Stimulated activated CD4-positive, alpha-beta T cell treated with anti-CD3 and anti-CD28 coated beads, Interleukin-1b, Interleukin-23, amount 100 ng/mL, for 1 hour (primary cell): ENCODE measurements around the gene HOXA3.

ENCODE experiments used
- DNase-seq, 2 donors: peaks; one replicate each; pipeline ENCODE4 v3.0.0-alpha.2; 2020; ENCODE audit warnings: low read depth in 2 of 2

The HOXA3 gene

GRCh38 chr7:27103489-27104226 is 48.7 kb downstream of the HOXA3 start:
- DNase-seq = no peak

DNA sequence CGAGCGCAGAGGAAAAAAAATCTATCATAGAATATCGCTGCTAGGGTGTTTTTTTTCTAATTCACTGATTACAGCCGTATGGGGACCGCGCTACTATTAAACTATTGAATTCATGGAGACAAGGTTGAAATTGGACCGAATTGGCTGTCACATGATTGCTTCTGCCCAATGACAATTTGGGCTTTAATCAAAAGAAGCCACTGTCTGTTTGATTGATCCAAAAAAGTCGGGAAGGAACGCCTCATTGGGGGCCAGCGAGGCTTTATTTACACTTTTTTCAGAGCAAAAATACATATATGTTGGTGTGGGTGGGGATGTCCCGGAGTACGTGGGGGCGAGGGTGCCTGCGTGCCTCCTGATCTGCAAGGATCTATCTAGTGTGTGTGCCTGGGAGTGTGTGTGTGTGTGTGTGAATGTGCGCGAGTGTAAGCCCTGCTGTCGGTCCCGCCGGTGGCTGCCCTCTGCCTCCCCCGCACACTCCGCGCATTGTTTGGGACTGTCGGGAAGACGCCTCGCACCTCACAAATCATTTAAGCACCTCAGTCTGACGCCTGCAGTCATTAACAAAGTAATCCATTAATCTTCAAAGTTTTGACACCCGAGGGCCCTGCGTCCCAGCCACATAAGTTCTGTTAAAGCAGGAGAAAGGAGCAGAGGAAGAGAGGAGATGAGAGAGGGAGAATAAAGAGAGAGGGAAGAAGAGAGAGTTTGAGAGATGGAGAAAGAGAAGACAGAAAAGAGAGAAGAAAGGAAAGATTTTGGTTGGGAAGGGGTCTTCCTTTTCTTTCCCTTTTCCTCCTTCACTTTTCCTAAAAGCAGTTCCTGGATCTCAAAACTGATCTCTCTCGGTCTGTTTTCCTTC is 49.6 kb downstream of the HOXA3 start, which contains the start of gene HOXA2:
HOXA2 (minus strand) TSS at position 103 of the 862 bp plus-strand sequence. CDS start 183 bp downstream, outside the sequence.
- DNase-seq = no peak

- DNase-seq = no peak
Measured at GRCh38 chr7:27101957-27102580, 50.3 kb downstream of the HOXA3 start.

- no peak for DNase-seq
Measured at GRCh38 chr7:27101171-27101956, 51.0 kb downstream of the HOXA3 start.

GRCh38 chr7:27100694-27101170 is 51.7 kb downstream of the HOXA3 start:
- DNase-seq = no peak

DNA sequence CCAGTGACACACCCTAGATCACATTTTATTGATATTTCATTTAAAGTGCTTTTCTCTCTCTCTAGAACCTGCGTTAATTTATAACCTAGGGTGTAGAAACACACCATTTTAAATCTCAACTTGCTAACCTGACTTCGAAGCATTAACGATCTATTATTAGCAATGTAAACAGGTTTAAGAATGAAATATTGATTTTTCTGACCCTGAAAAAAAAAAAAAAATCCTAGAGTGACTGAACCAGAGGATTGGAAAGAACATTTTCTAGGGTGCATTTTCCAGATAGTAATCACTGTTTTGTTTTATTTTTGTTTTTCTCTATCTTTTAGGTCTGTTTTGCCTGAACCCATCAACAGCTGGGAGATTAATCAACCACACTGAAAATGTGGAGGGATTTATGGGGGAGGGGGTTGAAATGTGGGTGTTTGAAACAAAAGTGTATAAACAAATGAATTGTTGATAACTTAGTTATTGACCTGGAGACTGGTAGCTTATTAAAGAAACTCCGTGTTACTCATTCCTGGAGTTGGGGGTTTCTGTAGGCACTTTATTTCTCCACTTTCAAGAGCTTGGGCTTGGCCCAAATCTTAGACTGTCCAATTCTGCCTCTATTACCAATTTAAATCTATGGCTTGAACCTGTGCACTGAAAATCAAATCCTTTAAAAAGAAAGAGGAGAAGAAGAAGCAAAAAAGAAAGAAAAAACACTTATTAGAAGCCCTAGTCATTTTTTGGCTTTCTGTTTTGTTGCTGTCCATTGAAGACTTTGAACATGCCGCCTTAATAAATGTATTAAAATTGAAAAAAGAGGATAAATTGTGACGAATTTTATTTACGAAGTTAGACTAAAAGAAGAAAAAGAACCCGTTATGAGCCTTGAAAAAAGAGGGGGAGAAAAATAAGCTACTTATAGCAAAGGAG is 52.7 kb downstream of the HOXA3 start:
- no peak for DNase-seq

DNA sequence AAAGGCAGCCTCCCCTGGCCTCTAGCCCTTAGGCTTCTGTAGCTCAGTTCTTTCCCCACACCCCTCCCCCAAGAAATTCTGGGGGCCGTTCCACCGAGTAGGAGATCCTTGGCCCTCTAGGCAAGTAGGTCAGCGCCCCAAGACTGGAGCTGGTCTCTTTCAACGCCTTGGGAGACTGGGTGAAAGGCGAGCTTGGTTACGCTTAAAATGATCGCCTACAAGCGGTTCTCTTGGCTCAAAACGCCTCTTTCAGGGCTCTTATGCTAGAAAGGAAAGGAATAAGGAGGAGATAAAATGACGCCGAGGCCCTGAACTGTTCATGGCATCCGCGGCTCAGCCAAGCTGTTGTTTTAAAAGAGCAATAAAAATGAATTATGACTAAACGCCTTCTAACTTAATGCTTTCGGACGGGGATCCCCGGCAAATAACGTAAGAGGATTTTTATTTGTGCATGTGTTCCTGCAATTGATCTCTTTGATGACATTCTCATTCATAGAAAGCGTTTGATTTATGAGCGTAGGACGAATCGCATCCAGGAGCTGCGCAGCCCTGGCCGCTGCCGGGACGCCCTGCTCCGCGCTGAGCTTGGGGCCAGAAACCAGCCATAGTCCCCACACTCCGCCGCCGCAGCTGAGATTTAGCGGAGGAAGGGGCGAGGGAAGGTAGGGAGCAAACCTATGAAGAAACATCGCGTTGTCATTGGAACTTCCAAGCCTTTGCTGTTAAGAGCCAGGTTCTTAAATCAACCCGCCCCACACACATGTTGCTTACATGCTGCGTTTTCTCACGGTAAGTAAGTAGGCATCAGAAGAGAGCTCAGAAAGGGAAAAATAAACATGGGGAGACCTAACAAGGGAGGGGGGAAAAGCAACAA is 53.6 kb downstream of the HOXA3 start:
- DNase-seq = no peak

DNA sequence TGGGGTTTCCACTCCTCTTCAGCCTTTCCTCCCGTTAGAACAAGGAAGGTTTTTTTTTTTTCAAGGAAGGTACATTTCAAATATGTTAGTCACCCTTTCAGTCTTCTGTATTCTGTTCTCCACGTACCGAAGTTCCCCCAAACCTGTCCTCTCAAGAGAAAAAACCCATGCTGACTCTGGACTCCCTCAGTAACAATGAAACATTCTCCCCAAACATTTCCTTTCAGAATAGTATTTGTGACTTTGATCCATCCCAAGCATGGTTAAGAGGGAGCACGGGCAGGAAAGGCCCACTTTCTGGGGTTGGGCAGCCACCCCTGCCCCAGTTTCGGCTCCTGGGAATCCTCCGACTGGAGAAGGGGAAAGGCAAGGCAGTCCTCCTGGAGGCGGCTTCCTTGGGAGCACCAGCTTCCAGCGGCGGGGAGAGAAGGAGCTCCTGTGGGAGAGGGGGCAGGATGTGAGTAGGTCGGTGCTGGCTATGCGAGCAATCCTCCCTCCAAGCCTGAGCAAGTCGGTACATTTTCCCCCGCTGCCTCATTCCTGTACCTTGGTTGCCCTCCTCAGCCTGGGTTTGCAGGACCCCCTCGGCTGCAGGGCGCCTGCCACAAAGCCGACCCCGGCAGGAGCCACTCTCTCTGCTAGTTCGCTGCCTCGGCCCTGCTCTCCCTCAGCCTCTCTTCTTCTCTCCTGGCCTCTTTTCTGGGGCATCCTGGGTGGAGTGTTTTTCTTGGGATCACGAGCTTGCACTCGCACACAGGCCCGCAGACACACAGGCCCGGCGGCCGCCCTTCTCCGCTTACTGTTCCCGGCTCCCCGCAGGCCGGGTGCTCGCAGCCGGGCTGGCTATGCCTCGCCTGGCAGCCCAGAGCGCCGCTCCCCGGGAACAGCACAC is 54.5 kb downstream of the HOXA3 start:
- no peak for DNase-seq

- no peak for DNase-seq
Measured at GRCh38 chr7:27096768-27097514, 55.4 kb downstream of the HOXA3 start.

- DNase-seq = peak; percentile 30 to 36
Measured at GRCh38 chr7:27095897-27096767, 56.3 kb downstream of the HOXA3 start, which contains the start of gene HOXA1. Gene HOXA1 (minus strand): TSS chr7:27096000. CDS start chr7:27095912, 88 bp downstream.

DNA sequence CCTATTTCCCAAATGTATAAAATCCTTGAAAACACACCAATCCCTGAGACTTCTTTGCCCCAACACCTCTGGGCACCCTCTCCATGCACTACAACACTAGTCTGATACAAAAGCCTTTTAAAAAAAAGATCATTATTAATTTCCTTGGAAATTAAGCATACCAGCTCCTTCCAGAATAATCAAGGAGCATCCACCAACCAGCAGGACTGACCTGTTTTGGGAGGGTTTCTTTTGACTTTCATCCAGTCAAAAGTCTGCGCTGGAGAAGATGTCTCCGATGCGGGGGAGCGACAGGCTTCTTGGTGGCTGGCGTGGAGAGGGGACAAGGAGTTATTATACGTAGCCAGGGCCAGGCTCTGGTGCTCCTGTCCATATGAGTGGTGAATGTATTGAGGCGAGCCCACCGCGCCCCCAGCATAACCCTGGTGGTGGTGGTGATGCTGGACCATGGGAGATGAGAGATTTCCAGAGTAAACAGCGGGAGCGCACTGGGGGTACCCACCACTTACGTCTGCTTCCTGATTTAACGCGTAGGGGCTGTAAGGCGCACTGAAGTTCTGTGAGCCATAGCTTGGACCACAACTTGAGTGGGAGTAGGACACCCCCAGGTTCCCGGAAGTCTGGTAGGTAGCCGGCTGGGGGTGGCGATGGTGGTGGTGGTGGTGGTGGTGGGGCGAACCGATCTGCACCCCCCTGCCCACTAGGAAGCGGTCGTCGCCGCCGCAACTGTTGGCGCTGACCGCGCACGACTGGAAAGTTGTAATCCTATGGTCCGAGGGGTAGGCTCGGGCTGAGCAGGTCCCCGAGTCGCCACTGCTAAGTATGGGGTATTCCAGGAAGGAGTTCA is 57.1 kb downstream of the HOXA3 start:
- no peak for DNase-seq

DNA sequence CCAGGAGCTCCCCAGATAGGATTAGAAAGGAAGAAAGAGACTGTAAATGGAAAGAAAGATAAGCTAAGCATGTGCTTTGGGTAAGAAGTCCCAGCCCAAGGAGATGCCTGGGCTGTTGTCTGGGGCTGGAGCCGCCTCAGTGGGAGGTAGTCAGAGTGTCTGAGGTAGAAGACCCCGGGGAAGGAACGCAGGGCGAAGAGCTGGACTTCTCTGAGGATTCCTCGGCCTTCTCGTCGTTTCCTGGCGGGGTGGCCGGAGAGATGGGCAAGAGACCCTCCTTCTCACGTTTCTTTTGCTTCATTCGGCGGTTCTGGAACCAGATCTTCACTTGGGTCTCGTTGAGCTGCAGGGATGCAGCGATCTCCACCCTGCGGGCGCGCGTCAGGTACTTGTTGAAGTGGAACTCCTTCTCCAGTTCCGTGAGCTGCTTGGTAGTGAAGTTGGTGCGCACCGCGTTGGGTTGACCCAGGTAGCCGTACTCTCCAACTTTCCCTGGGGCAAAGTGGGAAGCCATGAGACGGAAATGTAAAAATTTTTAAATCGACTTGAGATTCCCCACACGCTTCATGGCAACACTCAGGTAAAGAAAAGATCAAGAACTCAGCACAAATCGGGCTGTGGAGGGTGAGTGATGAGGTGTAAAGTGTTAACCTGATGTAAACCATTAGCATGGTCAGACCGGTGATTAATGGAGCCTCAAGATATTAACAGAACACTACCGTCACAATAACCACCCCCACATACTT is 57.9 kb downstream of the HOXA3 start:
- no peak for DNase-seq

DNA sequence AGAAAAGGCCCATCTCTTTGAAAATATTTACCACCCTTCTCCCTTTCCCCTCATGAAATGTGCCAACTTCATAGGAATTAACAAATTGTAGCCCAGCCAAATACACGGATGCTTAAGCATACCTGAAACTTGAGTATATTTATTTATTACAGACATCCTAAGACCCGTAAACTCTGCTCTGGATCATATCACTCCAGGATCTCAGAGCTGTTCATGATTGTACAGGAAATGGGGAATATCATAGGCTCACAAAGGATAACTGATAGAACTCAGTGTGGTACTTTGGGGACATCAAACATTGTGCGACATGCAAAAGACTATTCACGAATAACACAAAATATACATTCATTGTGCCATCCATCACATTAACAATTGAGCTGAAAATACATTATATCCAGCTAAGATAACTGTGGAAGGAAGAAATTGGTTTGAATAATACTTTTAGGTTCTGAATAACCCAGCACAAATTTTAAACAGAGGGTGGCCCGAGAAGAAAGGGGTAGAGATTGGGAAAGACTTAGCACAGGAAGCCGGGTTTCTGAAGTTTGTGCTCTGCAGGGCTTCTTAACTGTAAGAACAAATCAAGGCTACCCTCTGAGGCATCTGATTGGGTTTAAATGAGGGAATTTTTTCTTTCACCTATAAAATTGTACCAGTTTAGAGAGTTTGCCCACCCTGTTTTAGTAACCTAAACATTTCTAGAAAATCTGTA is 59.0 kb downstream of the HOXA3 start:
- DNase-seq = no peak

GRCh38 chr7:27092819-27093110 is 59.6 kb downstream of the HOXA3 start:
- no peak for DNase-seq
